Tibial nerve (tissue), 4 donors: ENCODE data around the gene DTNB.
"Not testable (repeated sequence)": the region's sequence is repeated elsewhere in the genome, so short reads cannot be mapped to it uniquely, and the experiment has no call there.

Experiments used
- CTCF ChIP-seq, 5 experiments: fragments of 200-600 bp in 3 of 5; fragments of 450-650 bp in 2 of 5; sonication (generic) in 3 of 5; IDR thresholded peaks; one replicate each; pipeline ENCODE4 v1.5.1; 2016 to 2019; ENCODE audit warnings: antibody characterized with exemption in 5 of 5, mild to moderate bottlenecking in 3 of 5, moderate library complexity in 2 of 5
- EP300 ChIP-seq, 2 donors: sonication (generic); formaldehyde crosslinking; IDR thresholded peaks; one replicate each; pipeline ENCODE4 v1.6.1; 2017; ENCODE audit warnings: antibody characterized with exemption in 2 of 2, mild to moderate bottlenecking in 1 of 2
- POLR2A ChIP-seq, 2 donors: fragments of 450-650 bp; IDR thresholded peaks; one replicate each; pipeline ENCODE4 v1.6.1; 2017; ENCODE audit warnings: antibody characterized with exemption in 2 of 2, mild to moderate bottlenecking in 2 of 2, moderate library complexity in 2 of 2

- TF ChIP-seq CTCF, EP300, POLR2A (IDR thresholded peaks at IDR 0.05): not testable (repeated sequence)
Observed at GRCh38 chr2:25413409-25413808, 260.0 kb downstream of the DTNB start.
